GM10266 (cell line): Measurements from ENCODE around the gene LPAR1.
A peak's percentile ranks its signal among the peaks of the same experiment; 100 is the strongest.

Experiments used
- DNase-seq: peaks from one replicate; pipeline ENCODE4 v3.0.0; 2012; ENCODE audit errors: extremely low spot score
- CTCF ChIP-seq: IDR thresholded peaks from 2 replicates; pipeline ENCODE4 v1.5.1; 2012; ENCODE audit warnings: mild to moderate bottlenecking, low read depth; ENCODE audit not compliant: control insufficient read depth, insufficient read depth; ENCODE audit errors: missing control alignments

LPAR1 gene

GRCh38 chr9:110880189-110880588 is 158.1 kb downstream of the LPAR1 start:
- DNase-seq = no peak
- TF ChIP-seq CTCF = no peak

GRCh38 chr9:110877374-110877773 is 160.9 kb downstream of the LPAR1 start:
- DNase-seq = no peak
- TF ChIP-seq CTCF = no peak

- DNase-seq = no peak
- TF ChIP-seq CTCF = no peak
Observed at GRCh38 chr9:110876929-110877328, 161.3 kb downstream of the LPAR1 start.

GRCh38 chr9:110874963-110875674 is 163.2 kb downstream of the LPAR1 start:
- peak; percentile 39 for DNase-seq
- TF ChIP-seq CTCF = peak; percentile 53

- TF ChIP-seq CTCF = no peak
- no peak for DNase-seq
Observed at GRCh38 chr9:110872920-110873319, 165.3 kb downstream of the LPAR1 start.

GRCh38 chr9:110871736-110872135 is 166.5 kb downstream of the LPAR1 start:
- DNase-seq = no peak
- no peak for TF ChIP-seq CTCF

GRCh38 chr9:110869931-110870330 is 168.3 kb downstream of the LPAR1 start:
- TF ChIP-seq CTCF = no peak
- DNase-seq = no peak
